Liver (tissue), 9 donors: ENCODE results near the gene TMEM183A. TPM values are rescaled to one million over a fixed set of nuclear protein-coding genes. Genes with fewer than 3 reads are reported as not detected.

Experiments used
- DNase-seq: peaks from one replicate; pipeline ENCODE4 v3.0.0-alpha.2; 2017; ENCODE audit warnings: low spot score
- H3K27ac ChIP-seq, 2 donors: one replicate each; pipeline ENCODE4 v1.7.0; 2013; ENCODE audit warnings: inconsistent platforms in 2 of 2, low read length in 2 of 2, control low read depth in 1 of 2, low read depth in 1 of 2, mild to moderate bottlenecking in 1 of 2
- H3K27me3 ChIP-seq, 4 donors: one replicate each; pipeline versions ENCODE4 v1.6.1 to v1.7.0; 2013; ENCODE audit warnings: low read length in 3 of 4, inconsistent platforms in 1 of 4, mild to moderate bottlenecking in 1 of 4, moderate library complexity in 1 of 4; ENCODE audit not compliant: control insufficient read depth in 4 of 4, insufficient read depth in 4 of 4
- H3K36me3 ChIP-seq, 4 donors: one replicate each; pipeline versions ENCODE4 v1.6.1 to v1.7.0; 2013; ENCODE audit warnings: low read length in 3 of 4, mild to moderate bottlenecking in 3 of 4, low read depth in 1 of 4, moderate library complexity in 1 of 4; ENCODE audit not compliant: control insufficient read depth in 4 of 4, insufficient read depth in 3 of 4
- H3K4me1 ChIP-seq, 4 donors: one replicate each; pipeline versions ENCODE4 v1.6.1 to v1.7.0; 2013; ENCODE audit warnings: low read length in 3 of 4, mild to moderate bottlenecking in 3 of 4, moderate library complexity in 1 of 4; ENCODE audit not compliant: control insufficient read depth in 4 of 4, insufficient read depth in 4 of 4
- H3K4me3 ChIP-seq, 3 donors: one replicate each; pipeline versions ENCODE4 v1.6.1 to v1.7.0; 2013; ENCODE audit warnings: low read length in 3 of 3, control low read depth in 1 of 3, low read depth in 1 of 3, mild to moderate bottlenecking in 1 of 3
- H3K9ac ChIP-seq, 2 donors: one replicate each; pipeline ENCODE4 v1.7.0; 2013; ENCODE audit warnings: low read length in 2 of 2, mild to moderate bottlenecking in 2 of 2, moderate library complexity in 2 of 2, control low read depth in 1 of 2, low read depth in 1 of 2
- H3K9me3 ChIP-seq, 4 donors: one replicate each; pipeline versions ENCODE4 v1.6.1 to v1.7.0; 2013; ENCODE audit warnings: low read length in 3 of 4; ENCODE audit not compliant: control insufficient read depth in 4 of 4
- ATF3 ChIP-seq: IDR thresholded peaks from 2 replicates; pipeline ENCODE4 v1.6.1; 2016; ENCODE audit warnings: antibody characterized with exemption
- CTCF ChIP-seq: fragments of 150-350 bp; IDR thresholded peaks from 2 replicates; pipeline ENCODE4 v1.5.1; 2017; ENCODE audit warnings: improper control_type of control experiment, low read depth, low read length; ENCODE audit not compliant: missing input control
- EGR1 ChIP-seq, 2 donors: IDR thresholded peaks; 2 replicates each; pipeline ENCODE4 v1.6.1; 2016 to 2018; ENCODE audit warnings: antibody characterized with exemption in 2 of 2, low read depth in 2 of 2
- FOXA1 ChIP-seq: IDR thresholded peaks from 2 replicates; pipeline ENCODE4 v1.6.1; 2016; ENCODE audit warnings: antibody characterized with exemption
- FOXA2 ChIP-seq: IDR thresholded peaks from 2 replicates; pipeline ENCODE4 v1.6.1; 2016; ENCODE audit warnings: antibody characterized with exemption
- GABPA ChIP-seq, 2 donors: IDR thresholded peaks in 1 of 2; conservative IDR thresholded peaks in 1 of 2; 2 replicates each; pipeline ENCODE4 v1.6.1; 2016; ENCODE audit warnings: antibody characterized with exemption in 2 of 2, mild to moderate bottlenecking in 1 of 2, moderate library complexity in 1 of 2
- HNF4A ChIP-seq, 2 donors: conservative IDR thresholded peaks; 2 replicates each; pipeline ENCODE4 v1.6.1; 2016; ENCODE audit warnings: antibody characterized with exemption in 2 of 2, mild to moderate bottlenecking in 2 of 2
- HNF4G ChIP-seq: IDR thresholded peaks from 2 replicates; pipeline ENCODE4 v1.6.1; 2016; ENCODE audit warnings: antibody characterized with exemption
- JUND ChIP-seq, 2 donors: IDR thresholded peaks; 2 replicates each; pipeline ENCODE4 v1.6.1; 2016; ENCODE audit warnings: antibody characterized with exemption in 2 of 2
- MAX ChIP-seq: IDR thresholded peaks from 2 replicates; pipeline ENCODE4 v1.6.1; 2016; ENCODE audit warnings: antibody characterized with exemption
- NR2F2 ChIP-seq: IDR thresholded peaks from 2 replicates; pipeline ENCODE4 v1.6.1; 2016; ENCODE audit warnings: antibody characterized with exemption
- RAD21 ChIP-seq, 2 donors: IDR thresholded peaks; 2 replicates each; pipeline ENCODE4 v1.6.1; 2016; ENCODE audit warnings: antibody characterized with exemption in 2 of 2, mild to moderate bottlenecking in 2 of 2
- REST ChIP-seq: IDR thresholded peaks from 2 replicates; pipeline ENCODE4 v1.6.1; 2016; ENCODE audit warnings: antibody characterized with exemption, mild to moderate bottlenecking
- RXRA ChIP-seq, 2 donors: IDR thresholded peaks; 2 replicates each; pipeline ENCODE4 v1.6.1; 2017 to 2018; ENCODE audit warnings: antibody characterized with exemption in 2 of 2, mild to moderate bottlenecking in 1 of 2
- SP1 ChIP-seq: IDR thresholded peaks from 2 replicates; pipeline ENCODE4 v1.6.1; 2018; ENCODE audit warnings: antibody characterized with exemption, mild to moderate bottlenecking
- TAF1 ChIP-seq: conservative IDR thresholded peaks from 2 replicates; pipeline ENCODE4 v1.6.1; 2016; ENCODE audit warnings: antibody characterized with exemption, mild to moderate bottlenecking
- YY1 ChIP-seq: IDR thresholded peaks from 2 replicates; pipeline ENCODE4 v1.6.1; 2016; ENCODE audit warnings: antibody characterized with exemption, mild to moderate bottlenecking
- ZBTB33 ChIP-seq: IDR thresholded peaks from 2 replicates; pipeline ENCODE4 v1.6.1; 2016; ENCODE audit warnings: antibody characterized with exemption
- WGBS: extraction: QIAGEN DNeasy Blood & Tissue Kit; methylation state at CpG from one replicate; pipeline ENCODE4 v1.1.7; 2013; 5-methylcytosine and 5-hydroxymethylcytosine counted together
- polyA plus RNA-seq, 2 donors: library from polyadenylated mRNA; stranded (reverse) in 1 of 2; unstranded in 1 of 2; fragments of 200-250 nt in 1 of 2; fragments of >200 nt in 1 of 2; fragmentation: Nextera tagmentation in 1 of 2; extraction: Ambion mirVana in 1 of 2; gene quantifications; one replicate each; pipeline versions ENCODE4 v1.2.1 to v1.2.3, GENCODE V29; 2013 to 2015
- total RNA-seq, 2 donors: library from RNA; depleted of rRNA; stranded (reverse); fragments of >200 nt; gene quantifications; one replicate each; pipeline ENCODE4 v1.2.3, GENCODE V29; 2014
- donor health status: healthy.
- donor health status: healthy.
- donor health status: healthy.
- donor health status: healthy.
- donor health status: healthy.

Gene TMEM183A
- total and polyA plus RNA-seq, 4 donors, result 21.0 to 48.9 (median 35.5) TPM

- no peak overlapping the region for H3K27ac ChIP-seq
- no peak for TF ChIP-seq RXRA (IDR thresholded peaks at IDR 0.05)
- no peak for TF ChIP-seq HNF4A (conservative IDR thresholded peaks at IDR 0.05)
- no peak for TF ChIP-seq FOXA2
- no peak for TF ChIP-seq TAF1
- no peak for TF ChIP-seq CTCF
- no peak for TF ChIP-seq NR2F2
- no peak for TF ChIP-seq EGR1 (IDR thresholded peaks at IDR 0.05; ENCODE audit: low read depth in 2 of 2)
- TF ChIP-seq YY1, result no peak
- TF ChIP-seq REST, result no peak
- no peak for TF ChIP-seq FOXA1
- TF ChIP-seq HNF4G, result no peak
- no peak for TF ChIP-seq SP1
- no peak for TF ChIP-seq ATF3
- no peak for TF ChIP-seq RAD21 (IDR thresholded peaks at IDR 0.05)
- no peak for TF ChIP-seq MAX
- no peak for TF ChIP-seq ZBTB33
- TF ChIP-seq GABPA (IDR thresholded peaks at IDR 0.05 in 1 of 2, conservative IDR thresholded peaks at IDR 0.05 in 1 of 2), result no peak
- TF ChIP-seq JUND (IDR thresholded peaks at IDR 0.05), result no peak
- 80% methylated on average over 4 of the region's 4 CpGs for WGBS
- H3K27me3 ChIP-seq, result no peaks in the 10 kb centered on the region
- H3K4me3 ChIP-seq, result no peak overlapping the region
- DNase-seq, result no peak
- H3K36me3 ChIP-seq, result no peaks in the 10 kb centered on the region
- no peaks in the 10 kb centered on the region for H3K9me3 ChIP-seq
- no peaks in the 10 kb centered on the region for H3K4me1 ChIP-seq
- H3K9ac ChIP-seq, result no peak overlapping the region
Measured at GRCh38 chr1:203050826-203051225, 43.7 kb downstream of the TMEM183A start.
